HG02610 (cell line): ENCODE measurements around the gene SP4.
"Not testable (repeated sequence)": the region's sequence is repeated elsewhere in the genome, so short reads cannot be mapped to it uniquely, and the experiment has no call there.

ENCODE experiments used
- ATAC-seq: cut with Tn5 transposase; IDR thresholded peaks from one replicate; pipeline ENCODE4 v1.9.1; 2021; ENCODE audit warnings: mild to moderate bottlenecking, moderate library complexity; ENCODE audit not compliant: unreplicated experiment

SP4 gene

DNA sequence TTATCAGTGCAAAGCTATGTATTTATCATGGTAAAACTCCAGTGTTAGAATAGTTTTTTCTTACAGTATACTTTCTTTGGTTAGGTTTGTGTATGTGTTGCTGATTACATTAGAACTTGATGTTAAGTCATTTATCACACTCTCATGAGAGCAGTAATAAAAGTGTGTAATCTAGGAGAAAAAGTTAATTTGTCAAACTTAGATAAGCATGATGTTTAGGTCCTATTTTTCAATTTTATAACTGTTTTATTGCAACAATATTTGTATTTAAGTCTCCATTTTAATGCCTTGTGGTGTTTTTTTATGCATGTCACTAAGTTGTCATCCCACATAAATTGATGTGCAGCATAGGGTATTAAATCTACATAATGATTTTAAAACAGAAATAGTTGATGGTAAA lies 86.2 kb downstream of the SP4 start:
- no peak for ATAC-seq

DNA sequence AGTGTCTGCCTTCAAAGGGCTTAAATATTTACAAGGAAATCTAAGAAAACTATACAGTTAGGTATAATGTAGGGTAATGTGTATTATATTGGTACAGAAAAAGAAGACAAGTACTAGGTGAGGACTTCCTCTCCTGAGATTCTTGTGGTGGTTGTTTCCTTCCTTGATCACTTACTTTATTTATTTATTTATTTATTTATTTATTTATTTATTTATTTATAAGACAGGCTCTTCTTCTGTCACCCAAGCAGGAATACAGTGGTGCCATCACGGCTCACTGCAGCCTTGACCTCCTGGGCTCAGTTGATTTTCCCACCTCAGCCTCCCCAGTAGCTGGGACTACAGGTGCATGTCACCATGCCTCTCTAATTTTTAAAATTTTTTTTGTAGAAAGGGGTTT lies 96.8 kb downstream of the SP4 start:
- ATAC-seq, result no peak

DNA sequence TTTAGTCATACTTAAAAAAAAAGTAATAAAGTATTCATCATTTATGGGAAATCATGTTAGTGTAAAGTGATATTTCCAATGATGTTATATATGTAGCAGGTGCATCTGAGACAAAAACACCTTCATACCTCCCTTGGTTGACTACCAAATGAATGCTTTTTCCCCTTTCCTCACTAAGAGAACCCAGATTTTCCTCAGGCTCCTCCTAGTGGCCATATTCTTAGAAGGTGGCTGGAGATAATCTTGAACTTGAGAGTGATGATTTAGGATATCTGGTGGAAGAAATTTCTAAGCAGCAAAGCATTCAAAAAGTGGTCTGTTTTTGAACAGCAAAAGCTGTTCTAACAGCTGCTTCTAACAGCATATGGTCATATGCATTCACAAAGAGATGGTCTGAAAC lies 98.1 kb downstream of the SP4 start:
- no peak for ATAC-seq

DNA sequence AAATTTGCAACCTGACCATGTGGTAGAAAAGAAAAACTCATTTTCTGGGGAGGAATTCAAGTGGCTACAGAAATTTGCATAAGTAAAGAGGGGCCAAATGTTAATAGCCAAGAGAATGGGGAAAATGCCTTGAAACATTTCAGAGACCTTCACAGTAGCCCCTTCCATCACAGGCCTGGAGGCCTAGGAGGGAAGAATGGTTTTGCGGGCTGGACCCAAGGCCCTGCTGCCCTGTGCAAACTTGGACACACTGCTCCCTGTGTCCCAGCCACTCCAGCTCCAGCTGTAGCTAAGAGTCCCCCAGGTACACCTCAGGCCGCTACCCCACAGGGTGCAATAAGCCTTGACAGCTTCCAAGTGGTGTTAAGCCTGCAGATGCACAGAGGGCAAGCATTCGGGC lies 98.6 kb downstream of the SP4 start:
- ATAC-seq, result no peak

DNA sequence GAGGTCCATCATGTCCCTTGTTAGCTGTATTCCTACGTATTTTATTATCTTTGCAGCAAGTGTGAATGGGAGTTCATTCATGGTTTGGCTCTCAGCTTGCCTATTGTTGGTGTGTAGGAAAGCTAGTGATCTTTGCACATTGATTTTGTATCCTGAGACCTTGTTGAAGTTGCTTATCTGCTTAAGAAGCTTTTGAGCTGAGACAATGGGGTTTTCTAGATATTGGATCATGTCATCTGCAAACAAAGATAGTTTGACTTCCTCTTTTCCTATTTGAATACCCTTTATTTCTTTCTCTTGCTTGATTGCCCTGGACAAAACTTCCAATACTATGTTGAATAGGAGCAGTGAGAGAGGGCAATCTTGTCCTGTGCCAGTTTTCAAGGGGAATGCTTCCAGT lies 104.6 kb downstream of the SP4 start:
- ATAC-seq, result not testable (repeated sequence)

DNA sequence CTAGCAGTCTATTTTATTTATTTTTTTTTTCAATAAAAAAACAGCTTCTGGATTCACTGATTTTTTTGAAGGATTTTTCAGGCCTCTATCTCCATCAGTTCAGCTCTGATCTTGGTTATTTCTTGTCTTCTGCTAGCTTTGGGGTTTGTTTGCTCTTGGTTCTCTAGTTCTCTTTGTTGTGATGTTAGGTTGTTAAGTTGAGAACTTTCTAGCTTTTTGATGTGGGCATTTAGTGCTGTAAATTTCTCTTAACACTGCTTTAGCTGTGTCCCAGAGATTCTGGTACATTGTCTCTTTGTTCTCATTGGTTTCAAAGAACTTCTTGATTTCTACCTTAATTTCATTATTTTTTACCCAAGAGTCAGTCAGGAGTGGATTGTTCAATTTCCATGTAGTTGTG lies 105.8 kb downstream of the SP4 start:
- not testable (repeated sequence) for ATAC-seq

DNA sequence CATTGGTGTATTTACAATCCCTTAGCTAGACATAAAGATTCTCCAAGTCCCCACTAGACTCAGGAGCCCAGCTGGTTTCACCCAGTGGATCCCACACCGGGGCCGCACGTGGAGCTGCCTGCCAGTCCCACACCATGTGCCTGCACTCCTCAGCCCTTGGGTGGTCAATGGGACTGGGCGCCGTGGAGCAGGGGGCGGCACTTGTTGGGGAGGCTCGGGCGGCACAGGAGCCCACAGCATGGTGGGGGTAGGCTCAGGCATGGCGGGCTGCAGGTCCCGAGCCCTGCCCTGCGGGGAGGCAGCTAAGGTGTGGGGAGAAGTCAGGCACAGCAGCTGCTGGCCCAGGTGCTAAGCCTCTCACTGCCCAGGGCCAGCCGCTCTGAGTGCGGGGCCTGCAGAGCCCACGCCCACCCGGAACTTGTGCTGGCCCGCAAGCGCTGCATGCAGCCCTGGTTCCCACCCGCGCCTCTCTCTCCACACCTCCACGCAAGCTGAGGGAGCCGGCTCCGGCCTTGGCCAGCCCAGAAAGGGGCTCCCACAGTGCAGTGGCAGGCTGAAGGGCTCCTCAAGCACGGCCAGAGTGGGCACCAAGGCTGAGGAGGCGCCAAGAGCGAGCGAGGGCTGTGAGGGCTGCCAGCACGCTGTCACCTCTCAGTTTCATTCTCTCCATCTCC lies 108.7 kb downstream of the SP4 start:
- not testable (repeated sequence) for ATAC-seq

DNA sequence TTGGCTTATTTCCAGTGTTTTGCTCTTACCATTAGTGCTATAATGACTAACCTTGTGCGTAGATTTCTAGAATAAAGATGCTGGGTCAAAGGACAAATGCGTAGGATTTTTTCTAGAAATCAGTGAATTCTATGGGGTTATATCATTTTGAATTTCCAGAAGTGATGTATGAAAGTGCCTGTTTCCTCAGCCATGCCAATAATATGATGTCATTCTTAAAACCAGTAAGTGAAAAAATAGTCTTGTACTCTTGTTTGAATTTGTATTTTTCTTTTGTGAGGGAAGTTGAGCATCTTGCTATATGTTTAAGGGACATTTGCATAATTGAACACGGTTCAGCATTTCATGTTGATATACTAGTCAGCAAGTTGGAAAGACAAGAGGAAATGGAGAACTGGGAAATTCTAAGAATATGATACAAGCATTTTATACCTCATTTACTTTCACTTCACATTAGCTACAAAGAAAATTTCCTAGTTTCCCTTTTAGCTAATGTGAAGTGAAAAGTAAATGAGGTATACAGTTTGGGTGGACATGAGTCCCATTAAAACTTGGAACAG lies 111.1 kb downstream of the SP4 start:
- ATAC-seq, result no peak

DNA sequence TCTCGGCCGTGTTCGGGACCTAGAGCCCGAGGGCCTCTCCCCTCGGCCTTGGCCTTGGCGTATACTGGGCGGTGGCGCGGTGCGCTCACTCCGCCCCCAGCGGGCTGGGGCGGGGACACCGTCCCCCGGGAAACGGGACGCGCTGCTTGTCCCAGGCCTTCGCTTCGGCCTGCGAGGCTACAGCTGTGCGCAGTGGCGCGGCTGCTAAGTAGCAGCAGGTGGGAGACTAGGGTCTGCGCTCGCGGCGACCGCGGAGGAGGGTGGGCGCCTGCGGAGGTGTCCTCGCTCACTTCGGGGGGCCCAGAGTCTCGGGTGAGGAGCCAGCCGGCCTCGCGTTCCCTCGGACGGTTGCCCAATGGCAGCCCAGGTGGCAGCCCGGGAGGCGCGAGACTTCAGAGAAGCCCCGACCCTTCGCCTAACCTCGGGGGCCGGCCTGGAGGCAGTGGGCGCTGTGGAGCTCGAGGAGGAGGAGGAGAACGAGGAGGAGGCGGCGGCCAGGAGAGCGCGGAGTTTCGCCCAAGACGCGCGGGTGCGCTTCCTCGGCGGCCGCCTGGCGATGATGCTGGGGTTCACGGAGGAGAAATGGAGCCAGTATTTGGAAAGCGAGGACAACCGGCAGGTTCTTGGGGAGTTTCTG lies 115.1 kb downstream of the SP4 start, which contains the start of gene DNAH11:
Gene DNAH11, plus strand, starts transcription at position 149 of the 637 bp plus-strand sequence. Its CDS starts 207 bp downstream, at position 356.
- ATAC-seq, result no peak

DNA sequence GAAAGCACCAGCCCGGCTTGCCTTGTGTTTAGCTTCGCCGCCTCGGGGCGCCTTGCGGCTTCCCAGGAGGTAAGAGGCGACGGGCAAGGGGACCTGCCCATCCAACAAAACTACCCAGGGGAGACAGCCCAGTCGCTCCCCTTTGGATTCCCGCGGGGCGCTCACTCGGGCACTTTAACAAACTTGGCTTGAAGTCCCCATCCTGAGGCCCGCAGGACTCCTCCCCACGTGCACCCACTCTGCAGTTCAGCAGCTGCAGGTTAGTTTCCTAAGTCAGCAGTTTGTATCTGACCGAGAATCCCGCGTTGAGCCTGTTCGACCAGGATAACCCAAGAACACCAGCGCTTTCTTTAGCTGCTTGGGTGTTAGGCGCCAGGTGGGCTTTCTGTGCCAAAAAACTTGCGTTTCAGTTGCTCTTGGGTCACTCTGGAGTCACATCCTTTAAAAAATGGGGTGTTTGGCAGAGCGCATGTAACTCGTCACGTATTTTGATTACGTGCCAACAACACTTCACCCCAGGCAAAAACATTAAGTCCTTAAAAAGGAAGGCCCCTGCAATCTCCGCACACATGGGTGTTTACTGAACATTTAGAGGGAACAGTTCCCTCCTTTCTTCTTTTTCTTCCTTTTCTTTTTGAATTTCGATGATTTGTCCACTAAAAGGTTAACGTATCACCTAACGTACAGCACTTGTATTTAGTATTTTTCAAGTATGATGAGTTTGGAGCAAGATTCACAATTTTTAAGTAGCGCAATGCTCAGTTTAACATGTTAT lies 115.8 kb downstream of the SP4 start:
- ATAC-seq, result no peak

DNA sequence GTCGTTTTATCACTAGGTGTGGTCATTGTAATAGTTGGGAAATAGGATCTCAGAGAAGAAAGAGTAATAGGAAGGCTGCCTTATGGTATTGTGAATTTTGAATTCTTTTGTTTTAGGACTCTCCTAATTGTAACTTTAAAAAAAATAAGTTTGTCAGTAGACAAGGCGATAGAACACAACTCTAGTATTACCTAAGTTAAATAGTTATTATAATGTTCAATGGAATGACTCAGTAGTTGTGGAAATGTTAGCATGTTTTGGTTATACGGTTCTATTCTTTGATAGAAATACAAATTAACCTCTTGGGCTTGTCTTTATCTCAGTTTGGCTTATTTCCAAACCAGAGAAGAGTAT lies 116.4 kb downstream of the SP4 start:
- no peak for ATAC-seq

DNA sequence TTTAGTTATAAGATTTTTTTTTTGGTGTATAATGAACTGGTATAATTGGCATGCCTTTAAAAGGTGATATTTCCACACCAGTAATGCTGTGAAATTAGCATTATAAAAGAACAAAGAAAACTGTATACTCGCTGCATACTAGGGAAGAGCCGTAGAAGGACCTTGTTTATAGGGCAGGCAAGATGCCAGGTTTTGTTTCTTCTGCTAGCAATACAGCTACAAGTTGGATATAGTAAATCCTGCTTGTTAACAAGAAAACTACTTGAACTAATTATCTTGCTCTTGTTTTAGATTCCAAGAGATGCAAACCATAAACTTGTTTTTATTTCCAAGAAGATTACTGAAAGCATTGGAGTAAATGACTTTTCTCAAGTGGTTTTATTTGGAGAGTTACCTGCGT lies 116.8 kb downstream of the SP4 start:
- ATAC-seq, result no peak

DNA sequence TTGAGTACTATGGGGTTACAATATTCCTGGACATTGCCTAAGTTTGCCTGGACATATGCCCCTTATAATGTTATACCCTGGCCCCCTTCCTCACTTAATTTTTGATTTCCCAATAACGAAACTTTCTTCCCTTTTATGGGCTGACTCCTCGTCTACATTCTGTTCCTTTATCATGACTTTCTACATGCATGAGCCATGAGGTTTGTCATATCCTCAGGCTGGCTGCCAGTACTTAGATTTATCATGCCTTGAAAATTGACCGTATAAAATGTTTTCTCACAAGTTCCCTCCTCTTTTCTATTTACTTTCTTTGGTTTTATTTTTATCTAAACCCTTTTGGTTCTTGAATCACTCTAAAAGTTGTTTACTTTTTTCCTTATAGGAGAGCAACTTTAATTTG lies 119.6 kb downstream of the SP4 start:
- ATAC-seq, result no peak

DNA sequence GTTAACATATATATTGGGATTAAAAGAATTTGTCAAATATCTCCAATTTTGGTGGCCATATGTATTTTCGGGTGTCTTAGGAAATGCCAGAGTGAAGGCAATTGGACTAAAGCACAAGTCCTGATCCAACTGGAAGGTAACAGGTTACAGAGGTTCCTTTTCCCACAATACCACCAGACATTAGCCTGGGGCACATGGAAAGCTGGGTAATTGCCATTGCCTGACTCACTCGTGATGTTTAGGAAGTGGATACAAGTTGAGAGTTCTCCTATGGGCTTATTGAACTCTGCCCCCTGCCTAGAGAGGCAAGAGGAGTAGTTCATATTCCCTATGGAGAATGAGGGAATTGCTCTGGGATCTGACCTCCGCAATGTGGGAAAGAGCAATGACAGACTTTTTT lies 120.6 kb downstream of the SP4 start:
- ATAC-seq, result no peak

DNA sequence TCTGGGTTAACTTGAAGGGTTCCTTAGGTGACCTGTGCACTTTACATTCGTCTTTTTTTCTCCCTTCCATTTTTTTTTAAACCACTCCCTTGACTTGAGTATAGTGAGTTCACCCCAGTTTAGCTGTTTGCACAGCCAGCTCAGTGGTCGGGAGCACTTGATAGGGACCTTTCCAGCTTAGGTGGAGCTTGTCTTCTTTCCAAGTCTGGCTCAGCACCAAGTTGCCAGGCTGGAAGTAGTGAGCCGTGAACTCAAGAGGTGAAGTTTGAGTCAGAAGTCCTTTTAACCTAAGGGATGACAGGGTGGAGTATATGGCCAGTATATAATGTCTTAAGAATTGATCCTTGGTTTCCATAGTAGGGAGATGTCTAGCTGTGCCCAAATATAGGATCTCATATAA lies 122.2 kb downstream of the SP4 start:
- no peak for ATAC-seq

DNA sequence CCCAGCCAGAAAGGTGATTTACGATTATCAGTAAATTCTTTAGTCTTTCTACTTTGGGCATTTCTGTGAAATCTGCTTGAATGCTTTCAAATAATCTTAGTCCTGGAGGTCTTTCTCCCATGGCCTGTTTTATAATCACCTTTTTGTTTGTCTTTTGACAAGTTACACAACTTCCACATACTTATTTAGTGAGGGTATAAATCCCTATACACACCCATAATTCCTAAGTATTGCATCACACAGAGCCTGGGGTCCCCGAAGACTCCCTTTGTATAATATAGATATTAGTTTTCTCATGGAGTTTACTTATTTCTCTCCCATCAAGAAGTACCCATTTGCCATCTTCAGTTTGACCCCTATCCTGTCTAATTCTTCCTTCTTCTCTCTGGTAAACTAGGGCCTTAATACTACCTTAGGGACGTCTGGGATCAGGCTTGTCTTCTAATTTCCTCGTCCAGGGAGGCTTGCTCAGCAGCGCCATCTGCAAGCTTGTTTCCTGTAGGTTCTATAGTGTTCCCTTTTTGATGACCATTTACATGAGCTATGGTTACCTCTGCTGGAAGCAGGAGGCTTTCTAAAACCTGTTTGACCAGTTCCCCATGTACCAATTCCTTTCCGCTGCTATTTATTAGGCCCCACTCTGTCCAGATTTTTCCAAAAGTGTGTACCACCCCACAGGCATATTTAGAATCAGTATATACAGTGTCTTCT lies 123.1 kb downstream of the SP4 start:
- no peak for ATAC-seq

DNA sequence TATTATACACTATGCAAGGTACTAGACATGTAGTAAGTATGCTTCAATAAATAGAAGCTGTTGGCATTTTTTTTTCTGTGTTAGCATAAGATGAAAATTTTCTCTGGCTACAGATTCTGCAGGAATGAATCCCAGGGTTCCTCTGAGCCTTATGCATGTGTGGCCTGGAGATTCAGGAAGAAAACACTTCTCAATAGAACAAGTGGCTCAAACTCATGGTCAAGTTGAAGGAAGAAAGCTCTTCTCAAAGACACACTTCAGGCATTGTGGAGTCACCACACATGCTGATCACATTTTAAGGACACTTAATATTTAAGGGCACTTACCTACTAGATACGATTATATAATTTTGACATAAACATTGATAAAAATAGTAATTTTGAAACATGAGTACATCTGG lies 134.5 kb downstream of the SP4 start:
- no peak for ATAC-seq
